HG02623 (cell line): ENCODE measurements around the gene NTRK1.
"Not testable (repeated sequence)": the region's sequence is repeated elsewhere in the genome, so short reads cannot be mapped to it uniquely, and the experiment has no call there.

Source experiments
- ATAC-seq: cut with Tn5 transposase; IDR thresholded peaks from one replicate; pipeline ENCODE4 v1.9.1; 2021; ENCODE audit warnings: moderate library complexity; ENCODE audit not compliant: unreplicated experiment

Gene NTRK1

DNA sequence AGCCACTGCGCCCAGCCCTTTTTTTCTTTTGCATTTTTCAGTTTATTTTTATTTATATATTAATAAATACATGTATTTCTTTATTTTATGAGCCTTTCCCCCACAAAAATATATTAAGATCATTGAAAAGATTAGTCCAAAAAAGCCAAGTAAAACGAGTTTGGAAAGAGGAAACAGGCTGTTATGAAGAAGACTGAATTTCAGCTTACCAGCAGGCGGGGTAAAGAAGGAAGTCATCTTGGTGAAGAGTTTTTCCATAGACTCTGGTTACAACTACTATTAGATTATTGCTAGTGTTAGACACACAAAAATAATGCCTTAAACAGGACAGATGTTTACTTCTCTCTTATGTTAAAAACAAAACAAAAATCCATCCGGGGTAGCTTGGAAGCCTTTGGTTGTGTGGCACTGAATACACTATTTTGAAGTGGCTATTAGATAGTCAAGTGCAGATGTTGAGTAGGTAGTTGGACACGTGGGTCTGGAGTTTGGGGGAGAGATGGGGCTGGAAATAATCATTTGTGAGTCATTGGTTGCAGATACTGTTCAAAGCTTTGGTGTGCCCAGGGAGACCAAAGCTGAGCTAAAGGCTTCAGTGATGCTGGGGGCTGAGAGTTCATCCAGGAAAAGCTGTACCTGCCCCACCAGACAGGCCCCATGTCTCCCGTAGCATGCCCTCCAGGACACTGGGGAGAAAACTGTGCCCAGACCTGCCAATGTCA is 51.1 kb downstream of the NTRK1 start:
- ATAC-seq = no peak

DNA sequence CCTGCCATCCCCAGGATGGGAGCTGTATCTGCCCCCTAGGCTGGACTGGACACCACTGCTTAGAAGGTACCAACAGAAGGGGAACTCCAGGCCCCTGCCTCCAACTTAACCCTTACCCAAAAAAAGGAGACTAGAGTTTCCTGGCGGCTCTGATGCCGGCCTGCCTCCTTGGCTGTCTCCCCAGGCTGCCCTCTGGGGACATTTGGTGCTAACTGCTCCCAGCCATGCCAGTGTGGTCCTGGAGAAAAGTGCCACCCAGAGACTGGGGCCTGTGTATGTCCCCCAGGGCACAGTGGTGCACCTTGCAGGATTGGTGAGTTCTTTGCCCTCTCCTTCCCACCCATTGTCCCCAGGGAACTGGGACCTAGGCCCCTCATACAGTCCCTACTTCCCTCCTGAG is 51.6 kb downstream of the NTRK1 start:
- ATAC-seq = no peak

GRCh38 chr1:156912861-156913808 is 52.5 kb downstream of the NTRK1 start:
- no peak for ATAC-seq

DNA sequence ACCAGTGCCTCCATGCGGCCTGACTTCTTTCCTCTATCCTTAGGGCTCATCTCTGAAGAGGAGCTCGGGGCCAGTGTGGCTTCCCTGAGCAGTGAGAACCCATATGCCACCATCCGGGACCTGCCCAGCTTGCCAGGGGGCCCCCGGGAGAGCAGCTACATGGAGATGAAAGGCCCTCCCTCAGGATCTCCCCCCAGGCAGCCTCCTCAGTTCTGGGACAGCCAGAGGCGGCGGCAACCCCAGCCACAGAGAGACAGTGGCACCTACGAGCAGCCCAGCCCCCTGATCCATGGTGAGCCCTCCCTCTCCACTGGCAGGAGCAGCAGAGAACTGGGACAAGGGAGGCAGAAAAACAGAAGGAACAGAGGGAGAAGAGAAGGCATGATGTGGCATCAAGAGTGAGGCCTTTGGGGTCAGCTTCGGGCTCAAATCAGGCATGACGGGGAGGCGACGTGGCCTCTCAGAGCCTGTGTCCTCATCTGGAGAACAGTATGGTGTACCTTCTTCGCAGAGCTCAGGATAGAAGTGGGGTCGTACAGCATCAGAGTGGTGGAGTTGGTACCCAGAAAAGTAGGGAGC is 53.2 kb downstream of the NTRK1 start:
- ATAC-seq = no peak

GRCh38 chr1:156914440-156914856 is 53.8 kb downstream of the NTRK1 start:
- ATAC-seq = no peak

GRCh38 chr1:156920233-156921052 is 59.8 kb downstream of the NTRK1 start, which contains the start of gene LRRC71:
LRRC71 (plus strand) TSS chr1:156920632; CDS start chr1:156920804, 172 bp downstream.
- no peak for ATAC-seq

DNA sequence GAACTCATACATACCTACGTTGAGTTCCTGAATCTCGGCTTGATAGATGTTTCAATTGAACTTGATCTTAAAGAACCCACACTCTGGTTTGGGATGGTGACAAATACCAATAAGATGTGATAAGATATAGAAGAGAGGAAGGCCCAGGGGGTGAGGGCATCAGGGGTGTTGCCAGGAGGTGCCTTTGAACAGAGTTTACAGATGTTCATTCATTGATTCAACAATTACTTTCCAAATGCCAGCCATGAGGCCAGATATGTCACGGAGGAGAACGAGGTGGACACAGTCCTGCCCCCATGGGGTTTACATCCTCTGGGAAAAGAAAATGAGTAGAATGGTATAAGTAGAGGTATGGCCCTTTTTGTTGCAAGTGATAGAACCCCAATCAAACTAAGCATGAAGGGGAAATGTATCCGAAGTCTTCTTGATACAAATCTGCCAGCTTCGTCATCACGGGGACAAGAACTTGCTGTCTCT is 60.4 kb downstream of the NTRK1 start:
- ATAC-seq = no peak

GRCh38 chr1:156922986-156923669 is 62.5 kb downstream of the NTRK1 start:
- no peak for ATAC-seq

GRCh38 chr1:156923670-156924477 is 63.2 kb downstream of the NTRK1 start:
- ATAC-seq = no peak

DNA sequence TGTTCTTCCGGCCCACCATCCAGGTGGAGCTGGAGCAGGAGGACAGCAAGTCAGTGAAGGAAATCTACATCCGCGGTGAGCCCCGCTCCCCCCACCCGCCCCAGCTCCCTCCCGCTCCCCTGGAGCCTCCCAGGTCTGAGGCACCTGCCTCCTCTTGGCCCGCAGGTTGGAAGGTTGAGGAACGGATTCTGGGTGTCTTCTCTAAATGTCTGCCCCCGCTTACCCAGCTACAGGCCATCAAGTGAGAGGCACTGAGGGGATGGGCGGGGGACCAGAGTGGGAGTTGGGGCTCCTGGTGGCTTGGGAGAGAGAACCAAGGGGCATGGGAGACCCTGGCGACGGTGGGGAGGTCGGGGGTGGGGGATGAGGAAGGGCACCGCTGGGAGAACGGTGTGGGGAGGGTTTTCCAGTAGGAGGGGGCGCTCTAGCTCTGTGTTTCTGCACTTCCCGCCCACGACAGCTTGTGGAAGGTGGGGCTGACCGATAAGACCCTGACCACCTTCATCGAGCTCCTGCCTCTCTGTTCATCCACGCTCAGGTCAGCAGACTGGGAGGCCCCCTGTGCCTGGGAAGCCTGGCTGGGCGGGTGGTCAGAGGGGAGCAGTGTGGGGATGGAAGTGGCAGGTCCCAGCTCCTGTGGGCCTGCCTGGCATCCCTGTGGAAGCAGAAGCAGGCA is 64.0 kb downstream of the NTRK1 start:
- no peak for ATAC-seq

DNA sequence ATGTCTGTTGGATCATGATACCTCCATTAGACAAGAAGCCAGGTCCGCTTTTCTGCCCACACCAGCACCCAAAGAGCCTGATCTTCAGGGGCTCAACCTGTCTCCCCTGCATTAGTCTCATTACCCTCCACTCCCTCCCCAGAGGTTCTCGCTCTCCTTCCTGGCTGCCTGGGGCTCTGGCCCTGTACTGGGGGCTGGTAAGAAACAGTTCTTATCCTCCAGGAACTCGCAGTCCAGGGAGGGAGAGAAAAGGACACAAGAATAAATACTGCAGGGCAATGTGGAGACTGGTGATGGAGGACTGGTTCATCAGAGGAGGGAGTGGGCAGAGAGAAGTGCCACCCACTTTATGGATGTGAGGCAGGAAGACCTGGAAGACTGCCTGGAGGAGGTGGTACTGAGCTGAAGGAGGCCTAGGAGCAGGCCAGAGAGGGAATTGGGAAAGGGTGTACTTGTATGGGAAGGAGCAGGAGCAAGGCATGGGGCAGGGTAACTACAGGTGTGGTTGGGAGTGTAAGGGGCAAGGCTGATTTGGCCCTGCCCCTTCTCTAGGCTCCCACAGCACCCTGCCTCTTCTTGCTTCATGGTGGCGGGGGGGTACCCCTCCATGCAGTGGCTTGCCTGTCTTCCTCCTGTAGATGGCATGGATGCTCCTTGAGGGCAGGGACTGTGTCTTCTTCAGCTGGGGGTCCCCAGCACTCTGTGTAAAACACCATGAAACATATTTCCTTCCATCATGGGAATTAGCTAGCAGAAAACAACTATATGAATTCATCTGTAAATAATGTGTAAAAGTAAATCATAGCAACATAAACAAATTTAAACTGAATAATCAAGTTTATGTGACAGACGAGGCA is 64.7 kb downstream of the NTRK1 start:
- no peak for ATAC-seq

DNA sequence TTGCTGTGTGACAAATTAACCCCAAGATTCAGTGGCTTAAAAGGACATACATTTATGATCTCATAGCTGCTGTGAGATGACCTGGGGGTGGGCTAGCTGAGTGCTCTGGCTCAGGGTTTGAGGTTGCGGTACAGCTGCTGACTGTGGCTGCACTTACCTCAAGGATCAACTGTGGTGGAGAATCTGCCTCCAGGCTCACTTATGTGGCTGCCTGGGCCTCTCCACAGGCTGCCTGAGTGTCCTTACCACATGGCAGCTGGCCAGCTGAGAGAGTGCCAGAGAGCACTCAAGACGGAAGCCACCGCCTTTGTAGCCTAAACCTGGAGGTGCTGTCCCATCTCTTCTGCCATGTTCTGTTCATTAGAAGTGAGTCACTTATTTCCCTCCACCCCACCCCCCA is 65.5 kb downstream of the NTRK1 start:
- no peak for ATAC-seq

GRCh38 chr1:156926695-156927094 is 66.0 kb downstream of the NTRK1 start:
- not testable (repeated sequence) for ATAC-seq

DNA sequence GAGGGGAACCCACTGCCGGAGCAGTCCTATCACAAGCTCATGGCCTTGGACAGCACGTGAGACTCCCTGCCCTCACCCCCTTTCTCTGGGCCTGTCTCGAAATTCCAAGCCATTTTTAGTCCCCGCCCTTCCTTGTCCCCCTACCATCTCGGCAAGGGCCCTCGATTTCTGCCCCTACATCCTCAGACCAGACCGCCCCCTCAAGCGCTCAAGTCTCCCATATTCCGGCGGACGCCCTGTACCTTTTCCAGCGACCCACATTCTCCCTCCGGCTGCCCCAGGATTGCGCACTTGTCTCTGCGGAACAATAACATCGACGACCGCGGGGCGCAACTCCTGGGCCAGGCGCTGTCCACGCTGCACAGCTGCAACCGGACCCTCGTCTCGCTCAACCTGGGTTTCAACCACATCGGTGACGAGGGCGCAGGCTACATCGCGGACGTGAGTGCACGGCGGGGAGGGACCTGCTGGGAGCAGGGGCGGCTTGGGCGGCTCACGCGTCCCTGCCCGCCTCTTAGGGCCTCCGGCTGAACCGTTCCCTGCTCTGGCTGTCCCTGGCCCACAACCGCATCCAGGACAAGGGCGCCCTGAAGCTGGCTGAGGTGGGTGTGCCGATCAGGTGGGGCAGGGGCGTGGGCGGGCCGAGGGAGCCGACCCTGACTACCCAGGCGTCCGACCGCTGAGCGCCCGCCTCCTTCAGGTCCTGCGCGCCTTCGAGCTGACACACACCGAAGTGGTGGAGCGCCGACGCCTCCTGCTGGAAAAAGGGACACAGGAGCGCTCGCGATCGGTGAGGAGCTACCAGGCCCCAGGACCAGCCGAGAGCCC is 66.8 kb downstream of the NTRK1 start:
- ATAC-seq = no peak

GRCh38 chr1:156928043-156928602 is 67.5 kb downstream of the NTRK1 start:
- no peak for ATAC-seq

GRCh38 chr1:156929596-156930238 is 69.1 kb downstream of the NTRK1 start:
- ATAC-seq = no peak
